ENCODE results near the gene DERA. TPM values are rescaled to one million over a fixed set of nuclear protein-coding genes. Genes with fewer than 3 reads are reported as not detected.

Gene DERA
- total and polyA plus RNA-seq, 10 donors, result 14.5 to 35.4 (median 27.6) TPM

DNA sequence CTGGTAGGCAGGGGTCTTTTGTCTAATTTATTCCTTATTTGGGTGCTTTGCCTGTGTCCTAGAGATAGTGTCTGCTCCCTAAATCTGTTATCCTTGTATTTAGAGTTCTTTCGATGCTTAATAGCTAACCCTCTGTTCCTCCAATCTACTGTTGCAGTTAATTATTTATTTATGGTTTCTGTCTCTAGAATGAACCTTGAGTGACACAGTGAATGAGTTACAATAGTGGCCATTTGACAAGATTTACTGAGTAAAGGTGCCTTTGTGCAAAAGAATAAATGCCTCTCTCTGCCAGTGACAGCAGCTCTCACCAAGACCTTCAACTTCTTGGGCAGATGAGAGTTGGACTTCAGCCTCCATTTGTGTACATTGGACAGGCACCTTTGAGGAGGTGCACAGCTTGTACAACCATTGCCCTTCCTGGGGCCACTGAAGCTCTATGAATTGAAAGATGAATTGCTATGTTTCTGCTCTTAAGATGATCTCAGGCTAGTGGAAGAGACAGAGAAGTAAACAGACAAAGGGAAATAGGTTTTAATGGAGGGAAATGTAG lies 165.9 kb downstream of the DERA start:
- H3K4me1 ChIP-seq, result no peaks in the 10 kb centered on the region
- no peak for DNase-seq
- no peak for TF ChIP-seq POLR2A (IDR thresholded peaks at IDR 0.05)
- TF ChIP-seq POLR2AphosphoS5 (IDR thresholded peaks at IDR 0.05), result no peak
- TF ChIP-seq, protein P1, sequence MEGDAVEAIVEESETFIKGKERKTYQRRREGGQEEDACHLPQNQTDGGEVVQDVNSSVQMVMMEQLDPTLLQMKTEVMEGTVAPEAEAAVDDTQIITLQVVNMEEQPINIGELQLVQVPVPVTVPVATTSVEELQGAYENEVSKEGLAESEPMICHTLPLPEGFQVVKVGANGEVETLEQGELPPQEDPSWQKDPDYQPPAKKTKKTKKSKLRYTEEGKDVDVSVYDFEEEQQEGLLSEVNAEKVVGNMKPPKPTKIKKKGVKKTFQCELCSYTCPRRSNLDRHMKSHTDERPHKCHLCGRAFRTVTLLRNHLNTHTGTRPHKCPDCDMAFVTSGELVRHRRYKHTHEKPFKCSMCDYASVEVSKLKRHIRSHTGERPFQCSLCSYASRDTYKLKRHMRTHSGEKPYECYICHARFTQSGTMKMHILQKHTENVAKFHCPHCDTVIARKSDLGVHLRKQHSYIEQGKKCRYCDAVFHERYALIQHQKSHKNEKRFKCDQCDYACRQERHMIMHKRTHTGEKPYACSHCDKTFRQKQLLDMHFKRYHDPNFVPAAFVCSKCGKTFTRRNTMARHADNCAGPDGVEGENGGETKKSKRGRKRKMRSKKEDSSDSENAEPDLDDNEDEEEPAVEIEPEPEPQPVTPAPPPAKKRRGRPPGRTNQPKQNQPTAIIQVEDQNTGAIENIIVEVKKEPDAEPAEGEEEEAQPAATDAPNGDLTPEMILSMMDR (IDR thresholded peaks at IDR 0.05 in 8 of 11, conservative IDR thresholded peaks at IDR 0.05 in 3 of 11), result no peak
- H3K4me3 ChIP-seq, result no peak overlapping the region
- no peaks in the 10 kb centered on the region for H3K36me3 ChIP-seq
- no peak overlapping the region for H3K27ac ChIP-seq
- peaks cover 0 to 5% (median 0%) of the 10 kb centered on the region in 7 donors for H3K27me3 ChIP-seq (replicated peaks in 1 of 7)
- H3K9me3 ChIP-seq, result no peaks in the 10 kb centered on the region
- intact Hi-C loops (cut with DNase I; ENCODE audit: low total_unique reads), result no loop called here
- WGBS, 5 donors, result 88 to 98% (median 93%) methylated on average over 1 of the region's 1 CpG

GRCh38 chr12:16086462-16086861 lies 175.3 kb downstream of the DERA start:
- no peaks in the 10 kb centered on the region for H3K4me1 ChIP-seq
- no peak overlapping the region for H3K27ac ChIP-seq
- 79 to 83% (median 81%) methylated on average over 8 of the region's 8 CpGs for WGBS, 5 donors
- intact Hi-C loops (cut with DNase I; ENCODE audit: low total_unique reads), result no loop called here
- peaks cover 0 to under 1% (median 0%) of the 10 kb centered on the region in 8 donors for H3K9me3 ChIP-seq
- H3K36me3 ChIP-seq, result no peaks in the 10 kb centered on the region
- no peak for DNase-seq
- H3K27me3 ChIP-seq (replicated peaks in 1 of 7), result no peaks in the 10 kb centered on the region
- no peak overlapping the region for H3K4me3 ChIP-seq
- TF ChIP-seq, protein P1 (IDR thresholded peaks at IDR 0.05 in 8 of 11, conservative IDR thresholded peaks at IDR 0.05 in 3 of 11), result no peak
- TF ChIP-seq POLR2AphosphoS5 (IDR thresholded peaks at IDR 0.05), result no peak

GRCh38 chr12:16086942-16087341 lies 175.8 kb downstream of the DERA start:
- WGBS, 5 donors, result 83 to 97% (median 89%) methylated on average over 2 of the region's 2 CpGs
- TF ChIP-seq POLR2A (IDR thresholded peaks at IDR 0.05) (no peak), POLR2AphosphoS5 (IDR thresholded peaks at IDR 0.05) (no peak)
- TF ChIP-seq, protein P1 (IDR thresholded peaks at IDR 0.05 in 8 of 11, conservative IDR thresholded peaks at IDR 0.05 in 3 of 11), result no peak
- Histone ChIP-seq H3K36me3 (no peaks in the 10 kb centered on the region), H3K9me3 (peaks cover 0 to 6% (median 0%) of the 10 kb centered on the region in 8 donors), H3K27ac (no peak overlapping the region), H3K4me1 (no peaks in the 10 kb centered on the region), H3K27me3 (replicated peaks in 1 of 7) (no peaks in the 10 kb centered on the region), H3K4me3 (no peak overlapping the region)
- DNase-seq, result no peak
- intact Hi-C loops (cut with DNase I; ENCODE audit: low total_unique reads), result no loop called here

Other genes starting within 250 kb of the DERA start
- 10 to 100 TPM; 14.2 to 90.5 (median 47.5) TPM for gene EPS8, start 121.9 kb upstream of the DERA start, total RNA-seq
- 1 to 10 TPM; 4.6 to 6.9 (median 5.5) TPM for gene EPS8, start 121.9 kb upstream of the DERA start, polyA plus RNA-seq
- 10 to 100 TPM; 41.9 to 60.0 (median 56.0) TPM for gene STRAP, start 28.9 kb upstream of the DERA start, total RNA-seq
- gene STRAP, start 28.9 kb upstream of the DERA start, polyA plus RNA-seq, result 10 to 100 TPM; 55.9 to 68.8 (median 65.1) TPM